ENCODE data around the gene RC3H2.

RC3H2 gene

DNA sequence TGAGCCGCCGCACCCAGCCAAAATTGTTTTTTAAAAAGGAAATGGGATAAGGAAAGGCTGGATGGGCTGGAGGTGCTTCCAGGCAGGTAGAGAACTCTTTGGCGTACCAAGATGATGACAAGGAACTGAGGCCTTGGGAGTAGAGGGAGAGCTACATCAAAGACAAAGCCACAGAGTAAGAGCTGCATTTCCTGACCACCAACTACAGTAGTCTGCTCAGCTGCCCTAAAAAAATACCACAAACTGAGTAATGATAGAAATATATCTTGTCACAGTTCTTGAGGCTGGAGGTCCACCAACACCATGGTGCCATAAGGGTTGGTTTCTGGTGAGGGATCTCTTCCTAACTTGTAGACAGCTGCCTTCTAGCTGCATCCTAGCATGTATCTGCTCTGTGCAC is 97.0 kb downstream of the RC3H2 start:
- DNase-seq (ENCODE audit: low read depth in 2 of 2) = no peak

DNA sequence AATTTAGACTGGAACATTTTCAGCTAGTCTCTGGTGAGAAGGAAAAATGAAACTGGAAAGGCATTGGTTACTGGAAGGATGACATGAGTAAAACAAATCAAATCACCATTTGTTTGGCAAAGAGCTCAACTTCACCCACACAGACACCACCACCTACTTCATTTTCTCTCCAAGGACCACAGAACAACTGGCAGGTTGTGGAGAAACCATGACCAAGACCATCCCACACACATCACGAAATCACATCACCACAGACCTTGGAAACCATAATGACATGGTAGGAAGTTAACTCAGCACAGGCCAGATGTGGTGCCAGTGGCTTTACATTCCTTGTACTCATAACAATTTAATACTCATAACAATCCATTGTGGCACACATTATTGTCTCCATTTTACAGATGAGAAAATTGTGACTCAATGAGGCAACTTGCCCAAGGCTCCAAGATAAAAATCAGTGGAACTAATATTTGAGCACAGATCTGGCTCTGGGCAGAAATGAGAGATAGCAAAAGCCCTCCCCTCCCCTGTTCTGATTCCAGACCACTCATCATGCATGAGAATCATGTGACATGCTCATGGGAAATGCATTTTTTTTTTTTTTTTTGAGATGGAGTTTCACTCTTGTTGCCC is 97.8 kb downstream of the RC3H2 start:
- peak; percentile 50 to 61 for DNase-seq (ENCODE audit: low read depth in 2 of 2)

DNA sequence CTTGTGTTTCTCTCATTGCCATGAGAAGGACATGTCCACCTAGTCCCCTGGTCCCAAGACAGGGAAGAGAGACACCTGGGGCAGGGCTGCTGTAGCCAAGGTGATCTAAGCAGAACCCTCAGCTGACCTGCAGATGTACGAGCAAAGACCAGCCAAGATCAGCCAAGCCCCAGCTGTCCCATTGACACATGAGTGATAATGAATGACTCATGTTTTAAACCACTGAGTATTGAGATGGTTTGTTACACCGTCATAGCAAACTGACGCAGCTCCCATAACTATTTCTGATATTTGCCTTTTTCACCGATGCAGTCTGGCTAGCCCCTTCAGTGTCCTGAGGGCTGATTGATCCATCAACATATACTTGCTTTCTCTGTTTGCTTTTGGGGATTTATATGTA is 98.5 kb downstream of the RC3H2 start:
- peak in 1 of 2 donors; percentile 13 for DNase-seq (ENCODE audit: low read depth in 2 of 2)

DNA sequence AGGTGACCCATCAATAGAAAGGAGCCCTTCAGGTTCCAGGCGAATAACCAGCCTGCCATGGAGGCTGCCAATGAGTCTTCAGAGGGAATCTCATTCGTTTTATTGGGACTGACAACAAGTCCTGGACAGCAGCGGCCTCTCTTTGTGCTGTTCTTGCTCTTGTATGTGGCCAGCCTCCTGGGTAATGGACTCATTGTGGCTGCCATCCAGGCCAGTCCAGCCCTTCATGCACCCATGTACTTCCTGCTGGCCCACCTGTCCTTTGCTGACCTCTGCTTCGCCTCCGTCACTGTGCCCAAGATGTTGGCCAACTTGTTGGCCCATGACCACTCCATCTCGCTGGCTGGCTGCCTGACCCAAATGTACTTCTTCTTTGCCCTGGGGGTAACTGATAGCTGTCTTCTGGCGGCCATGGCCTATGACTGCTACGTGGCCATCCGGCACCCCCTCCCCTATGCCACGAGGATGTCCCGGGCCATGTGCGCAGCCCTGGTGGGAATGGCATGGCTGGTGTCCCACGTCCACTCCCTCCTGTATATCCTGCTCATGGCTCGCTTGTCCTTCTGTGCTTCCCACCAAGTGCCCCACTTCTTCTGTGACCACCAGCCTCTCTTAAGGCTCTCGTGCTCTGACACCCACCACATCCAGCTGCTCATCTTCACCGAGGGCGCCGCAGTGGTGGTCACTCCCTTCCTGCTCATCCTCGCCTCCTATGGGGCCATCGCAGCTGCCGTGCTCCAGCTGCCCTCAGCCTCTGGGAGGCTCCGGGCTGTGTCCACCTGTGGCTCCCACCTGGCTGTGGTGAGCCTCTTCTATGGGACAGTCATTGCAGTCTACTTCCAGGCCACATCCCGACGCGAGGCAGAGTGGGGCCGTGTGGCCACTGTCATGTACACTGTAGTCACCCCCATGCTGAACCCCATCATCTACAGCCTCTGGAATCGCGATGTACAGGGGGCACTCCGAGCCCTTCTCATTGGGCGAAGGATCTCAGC is 104.8 kb downstream of the RC3H2 start, which contains the start of gene OR1K1:
Gene OR1K1 (plus strand): TSS at position 58 of the 995 bp plus-strand sequence. CDS start 0 bp downstream, at position 58.
- DNase-seq (ENCODE audit: low read depth in 2 of 2) = no peak

DNA sequence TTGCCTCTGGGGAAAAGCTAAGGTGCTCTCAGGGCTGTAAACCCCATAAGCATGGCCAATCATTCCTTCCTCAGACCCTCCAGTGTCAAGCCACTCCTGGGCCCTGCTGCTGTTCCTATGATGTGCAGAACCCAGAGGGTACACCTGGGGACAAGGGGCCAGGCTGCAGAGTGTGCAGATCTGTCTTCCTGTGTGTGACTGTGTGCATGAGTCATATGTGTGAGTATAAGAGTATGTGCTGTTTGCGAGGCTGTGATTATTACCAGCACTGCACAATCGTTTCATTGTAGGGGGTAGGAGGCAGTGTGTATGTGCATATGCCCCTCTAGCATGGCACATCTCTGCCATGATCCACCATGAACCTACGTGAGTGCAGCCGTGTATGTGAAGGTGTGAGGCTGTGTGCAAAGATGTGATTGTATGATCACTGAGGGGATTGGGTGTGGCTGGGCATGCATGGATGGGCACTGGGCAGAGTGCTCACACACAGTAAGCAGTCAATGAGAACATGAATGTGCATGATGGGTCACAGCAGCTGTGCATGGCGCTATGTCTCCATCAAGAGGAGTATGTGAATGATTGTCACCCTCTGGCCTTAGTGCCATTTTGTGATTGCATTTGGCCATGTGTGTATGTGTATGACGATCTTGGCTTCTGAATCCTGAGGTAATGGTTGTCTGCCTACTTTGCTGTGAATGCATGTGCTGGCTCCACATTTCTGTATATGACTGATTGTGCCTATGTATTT is 107.7 kb downstream of the RC3H2 start:
- DNase-seq (ENCODE audit: low read depth in 2 of 2) = no peak

Measured in stimulated activated CD8-positive, alpha-beta memory T cell treated with anti-CD3 and anti-CD28 coated beads, Interleukin-15, amount 100 ng/mL, for 48 hours (primary cell).